Esophagus squamous epithelium (tissue), 4 donors: ENCODE data around the gene NCKAP5.

Source experiments
- CTCF ChIP-seq, 6 experiments: fragments of 450-650 bp in 4 of 6; fragments of 200-600 bp in 2 of 6; sonication (generic) in 2 of 6; IDR thresholded peaks; one replicate each; pipeline ENCODE4 v1.5.1; 2016 to 2019; ENCODE audit warnings: antibody characterized with exemption in 6 of 6, mild to moderate bottlenecking in 4 of 6, moderate library complexity in 4 of 6
- POLR2A ChIP-seq, 4 donors: fragments of 450-650 bp; IDR thresholded peaks; one replicate each; pipeline ENCODE4 v1.6.1; 2017; ENCODE audit warnings: antibody characterized with exemption in 4 of 4, mild to moderate bottlenecking in 4 of 4, moderate library complexity in 3 of 4

DNA sequence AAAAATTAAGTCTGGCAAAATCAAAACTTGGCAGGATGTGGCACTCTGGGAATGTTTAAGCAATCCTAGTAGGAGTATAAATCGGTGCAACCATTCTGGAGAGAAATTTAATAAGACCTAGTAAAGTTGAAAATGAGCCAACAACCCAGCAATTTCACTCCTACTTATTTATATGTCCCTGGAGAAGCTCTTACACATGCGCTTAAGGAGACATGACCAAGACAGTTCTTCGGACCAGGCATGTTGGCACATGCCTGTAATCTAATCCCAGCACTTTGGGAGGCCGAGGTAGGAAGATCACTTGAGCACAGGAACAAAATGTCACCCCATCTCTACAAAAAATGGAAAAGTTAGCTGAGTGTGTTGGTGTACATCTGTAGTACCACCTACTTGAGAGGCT is 523.7 kb downstream of the NCKAP5 start:
- TF ChIP-seq POLR2A (IDR thresholded peaks at IDR 0.05) (no peak), CTCF (IDR thresholded peaks at IDR 0.05) (no peak)
